SK-N-SH (cell line): Measurements from ENCODE around the gene PALM. TPM values are rescaled to one million over a fixed set of nuclear protein-coding genes. Genes with fewer than 3 reads are reported as not detected.

Experiments
- CTCF ChIA-PET: fragments of 300-600, 350-600 bp; formaldehyde crosslinking; extraction: SDS; loops from one replicate; lab custom pipeline; 2021; lab: Yijun Ruan, JAX
- POLR2A ChIA-PET: fragments of 350-600 bp; sonication (Branson Sonifier 250); formaldehyde crosslinking; extraction: SDS; loops from one replicate; lab custom pipeline; 2020; ENCODE audit warnings: antibody characterized with exemption, inconsistent platforms; lab: Yijun Ruan, JAX
- DNase-seq: peaks from one replicate; pipeline ENCODE4 v3.0.0; 2012
- H2AFZ ChIP-seq: fragments of 200-600 bp; sonication (generic); 2 replicates; pipeline ENCODE4 v1.8.1; 2016; ENCODE audit warnings: antibody characterized with exemption, mild to moderate bottlenecking, low read depth
- H3F3A ChIP-seq: fragments of 200-600 bp; sonication (generic); replicated peaks from 2 replicates; pipeline ENCODE3; 2016; ENCODE audit warnings: antibody characterized with exemption, mild to moderate bottlenecking; ENCODE audit not compliant: insufficient read depth
- H3K27ac ChIP-seq, 2 experiments: fragments of 200-500 bp in 1 of 2; fragments of 200-600 bp in 1 of 2; sonication (Bioruptor generic) in 1 of 2; sonication (generic), shearing (Covaris generic) in 1 of 2; 2 replicates each; pipeline versions ENCODE4 v1.5.1 to v1.6.1; 2014 to 2016; ENCODE audit warnings: low read depth in 2 of 2, inconsistent platforms in 1 of 2, low read length in 1 of 2, mild to moderate bottlenecking in 1 of 2, mixed read lengths in 1 of 2
- H3K27me3 ChIP-seq: fragments of 200-600 bp; sonication (generic), shearing (Covaris generic); 2 replicates; pipeline ENCODE4 v1.6.1; 2016; ENCODE audit warnings: mixed run types; ENCODE audit not compliant: insufficient read depth
- H3K36me3 ChIP-seq, 2 experiments: fragments of 200-500 bp in 1 of 2; fragments of 200-600 bp in 1 of 2; sonication (Bioruptor generic) in 1 of 2; sonication (generic) in 1 of 2; replicated peaks in 1 of 2; 2 replicates each; pipeline versions ENCODE3 to v1.5.1; 2014 to 2016; ENCODE audit warnings: low read length in 1 of 2, mild to moderate bottlenecking in 1 of 2; ENCODE audit not compliant: insufficient read depth in 2 of 2, control insufficient read depth in 1 of 2
- H3K4me1 ChIP-seq, 2 experiments: fragments of 200-500 bp in 1 of 2; fragments of 200-600 bp in 1 of 2; sonication (Bioruptor generic) in 1 of 2; sonication (generic), shearing (Covaris generic) in 1 of 2; 2 replicates each; pipeline versions ENCODE4 v1.5.1 to v1.6.1; 2014 to 2016; ENCODE audit warnings: low read depth in 1 of 2, low read length in 1 of 2, mixed run types in 1 of 2; ENCODE audit not compliant: insufficient read depth in 2 of 2, control insufficient read depth in 1 of 2
- H3K4me2 ChIP-seq: fragments of 200-600 bp; sonication (generic), shearing (Covaris generic); 2 replicates; pipeline ENCODE4 v1.6.1; 2017; ENCODE audit warnings: mixed run types
- H3K4me3 ChIP-seq, 2 experiments: fragments of 200-500 bp in 1 of 2; fragments of 200-600 bp in 1 of 2; sonication (Bioruptor generic) in 1 of 2; sonication (generic), shearing (Covaris generic) in 1 of 2; 2 replicates each; pipeline versions ENCODE4 v1.5.1 to v1.8.1; 2014 to 2016; ENCODE audit warnings: low read depth in 2 of 2, inconsistent platforms in 1 of 2, low read length in 1 of 2, mild to moderate bottlenecking in 1 of 2, mixed read lengths in 1 of 2, moderate library complexity in 1 of 2
- H3K79me2 ChIP-seq: fragments of 200-600 bp; sonication (generic); 2 replicates; pipeline ENCODE4 v1.8.1; 2017; ENCODE audit warnings: mild to moderate bottlenecking; ENCODE audit not compliant: insufficient read depth
- H3K9ac ChIP-seq: fragments of 200-600 bp; sonication (generic); 2 replicates; pipeline ENCODE4 v1.6.1; 2017; ENCODE audit warnings: mixed run types
- H3K9me2 ChIP-seq: fragments of 200-600 bp; sonication (generic); 2 replicates; pipeline ENCODE4 v1.6.1; 2017; ENCODE audit warnings: mixed run types
- H3K9me3 ChIP-seq: fragments of 200-600 bp; sonication (generic); 2 replicates; pipeline ENCODE4 v1.6.1; 2017; ENCODE audit warnings: mixed run types, mild to moderate bottlenecking, moderate library complexity
- H4K20me1 ChIP-seq: fragments of 200-600 bp; sonication (generic); 2 replicates; pipeline ENCODE4 v1.6.1; 2017; ENCODE audit warnings: mild to moderate bottlenecking, mixed run types; ENCODE audit not compliant: insufficient read depth
- CHD2 ChIP-seq: fragments of 150-350 bp; IDR thresholded peaks from 2 replicates; pipeline ENCODE4 v1.6.1; 2018; ENCODE audit warnings: low read length; ENCODE audit not compliant: partially characterized antibody
- ELF1 ChIP-seq: IDR thresholded peaks from 2 replicates; pipeline ENCODE4 v1.4.0; 2012
- FOSL2 ChIP-seq: IDR thresholded peaks from 2 replicates; pipeline ENCODE4 v1.4.0; 2012; ENCODE audit warnings: low read depth, mild to moderate bottlenecking, moderate library complexity, borderline replicate concordance
- FOXJ3 ChIP-seq: sonication (generic); formaldehyde crosslinking; IDR thresholded peaks from 2 replicates; pipeline ENCODE4 v1.5.1; 2020; ENCODE audit warnings: mild to moderate bottlenecking, missing genetic modification reagents
- GABPA ChIP-seq: IDR thresholded peaks from 2 replicates; pipeline ENCODE4 v1.4.0; 2012; ENCODE audit warnings: low read depth, mild to moderate bottlenecking
- GATA2 ChIP-seq: sonication (generic); formaldehyde crosslinking; IDR thresholded peaks from 2 replicates; pipeline ENCODE4 v1.5.0; 2020; ENCODE audit warnings: mild to moderate bottlenecking, missing genetic modification reagents
- JUND ChIP-seq: IDR thresholded peaks from 2 replicates; pipeline ENCODE4 v1.4.0; 2012
- MEF2A ChIP-seq: IDR thresholded peaks from 2 replicates; pipeline ENCODE4 v1.4.0; 2012; ENCODE audit warnings: low read depth, borderline replicate concordance
- NFIC ChIP-seq: IDR thresholded peaks from 2 replicates; pipeline ENCODE4 v1.4.0; 2012; ENCODE audit warnings: borderline replicate concordance
- NRF1 ChIP-seq: IDR thresholded peaks from 2 replicates; pipeline ENCODE4 v1.6.1; 2012; ENCODE audit warnings: low read depth, mild to moderate bottlenecking, low read length
- POLR2AphosphoS5 ChIP-seq: IDR thresholded peaks from 2 replicates; pipeline ENCODE4 v1.6.1; 2012; ENCODE audit warnings: low read depth, low read length
- RCOR1 ChIP-seq: fragments of 150-350 bp; IDR thresholded peaks from 2 replicates; pipeline ENCODE4 v1.6.1; 2017; ENCODE audit warnings: antibody characterized with exemption, low read length
- RXRA ChIP-seq: IDR thresholded peaks from 2 replicates; pipeline ENCODE4 v1.4.0; 2012; ENCODE audit warnings: low read depth, mild to moderate bottlenecking, borderline replicate concordance
- SMC3 ChIP-seq: IDR thresholded peaks from 2 replicates; pipeline ENCODE4 v1.6.1; 2012; ENCODE audit warnings: low read depth, low read length, improper control_type of control experiment
- YY1 ChIP-seq: IDR thresholded peaks from 2 replicates; pipeline ENCODE4 v1.4.0; 2012; ENCODE audit warnings: low read depth, mild to moderate bottlenecking
- WGBS: methylation state at CpG from one replicate; pipeline ENCODE4 v1.1.6; 2017; ENCODE audit warnings: low lambda C conversion rate; 5-methylcytosine and 5-hydroxymethylcytosine counted together
- polyA plus RNA-seq, 3 experiments: library from polyadenylated mRNA; depleted of rRNA; stranded (reverse); fragments of >200 nt; gene quantifications; 2 replicates each; pipeline ENCODE4 v1.2.3, GENCODE V29; 2012
- TF ChIP-seq, protein P1 (sequence below): IDR thresholded peaks from 2 replicates; pipeline ENCODE4 v1.4.0; 2012; ENCODE audit warnings: low read depth, borderline replicate concordance
- TF ChIP-seq, protein P2 (sequence below): IDR thresholded peaks from 2 replicates; pipeline ENCODE4 v1.6.1; 2012; ENCODE audit warnings: mild to moderate bottlenecking, low read depth, low read length, moderate library complexity
- TF ChIP-seq, protein P3 (sequence below): fragments of 150-350 bp; IDR thresholded peaks from 2 replicates; pipeline ENCODE4 v1.6.1; 2017; ENCODE audit warnings: antibody characterized with exemption, low read length, low read depth, borderline replicate concordance

PALM gene
- polyA plus RNA-seq, 1 of the 3 experiments (the other 2 are of a cell fraction): 15.6 TPM

DNA sequence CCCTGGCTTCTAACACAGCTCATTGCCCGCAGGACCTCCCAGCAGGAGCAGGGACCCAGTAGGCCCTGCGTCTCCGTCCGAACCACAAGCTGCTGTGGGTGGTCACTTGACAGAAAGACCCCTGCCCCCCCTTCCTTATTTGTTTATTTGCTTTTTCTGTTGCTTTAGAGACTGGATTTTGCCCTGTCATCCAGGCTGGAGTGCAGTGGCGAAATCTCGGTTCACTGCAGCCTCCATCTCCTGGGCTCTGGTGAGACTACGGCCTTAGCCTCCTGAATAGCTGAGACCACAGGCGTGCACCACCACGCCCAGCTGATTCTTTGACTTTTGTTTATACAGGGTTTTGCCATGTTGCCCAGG, 80.9 kb downstream of the PALM start:
- Histone ChIP-seq H3K27ac (no peak overlapping the region; a peak in 1 of 4 replicates), H3F3A (peaks cover 4% of the 10 kb centered on the region), H3K27me3 (no peaks in the 10 kb centered on the region), H3K9ac (no peak overlapping the region), H3K9me2 (no peaks in the 10 kb centered on the region), H3K79me2 (no peaks in the 10 kb centered on the region), H3K36me3 (no peaks in the 10 kb centered on the region), H3K9me3 (no peaks in the 10 kb centered on the region), H3K4me3 (no peak overlapping the region), H3K4me1 (peaks cover 0 to 15% of the 10 kb centered on the region in 2 experiments; a peak in 1 of 4 replicates), H4K20me1 (no peaks in the 10 kb centered on the region), H2AFZ (no peak overlapping the region), H3K4me2 (no peak overlapping the region)
- POLR2A ChIA-PET: no interaction called here
- CTCF ChIA-PET: no interaction called here
- 98% methylated on average over 7 of the region's 9 CpGs for WGBS
- no peak for DNase-seq
- no peak for TF ChIP-seq SMC3
- TF ChIP-seq, all 33 proteins: peak for 0

DNA sequence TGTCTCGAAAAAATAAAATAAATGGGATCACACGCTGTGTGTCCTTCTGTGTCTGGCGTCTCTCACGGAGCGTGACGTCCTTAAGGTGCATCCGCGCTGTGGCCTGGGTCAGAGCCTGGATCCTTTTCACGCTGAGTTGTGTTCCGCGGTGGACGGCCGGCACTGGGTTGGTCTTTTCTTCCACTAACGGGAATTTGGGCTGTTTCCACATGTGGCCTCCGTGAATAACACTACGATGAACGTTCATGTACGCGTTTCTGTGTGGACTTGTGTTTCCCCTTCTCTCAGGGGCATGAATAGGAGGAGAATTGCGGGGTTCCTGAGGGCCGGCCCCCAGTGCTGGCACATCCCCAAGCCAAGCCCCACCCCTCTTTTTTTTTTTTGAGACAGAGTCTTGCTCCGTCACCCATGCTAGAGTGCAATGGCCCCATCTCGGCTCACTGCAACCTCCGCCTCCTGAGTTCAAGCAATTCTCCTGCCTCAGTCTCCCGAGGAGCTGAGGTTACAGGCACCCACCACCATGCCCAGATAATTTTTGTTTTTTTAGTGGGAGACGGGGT, 82.4 kb downstream of the PALM start:
- WGBS: 92% methylated on average over 26 of the region's 26 CpGs
- TF ChIP-seq FOXJ3 (no peak), NRF1 (no peak), YY1 (no peak), MEF2A (no peak), GATA2 (CRISPR knock-in tag) (no peak), NFIC (no peak), POLR2AphosphoS5 (no peak), RCOR1 (no peak), ELF1 (no peak), GABPA (no peak), CHD2 (no peak), RXRA (no peak), FOSL2 (no peak), JUND (no peak)
- TF ChIP-seq, protein P1, sequence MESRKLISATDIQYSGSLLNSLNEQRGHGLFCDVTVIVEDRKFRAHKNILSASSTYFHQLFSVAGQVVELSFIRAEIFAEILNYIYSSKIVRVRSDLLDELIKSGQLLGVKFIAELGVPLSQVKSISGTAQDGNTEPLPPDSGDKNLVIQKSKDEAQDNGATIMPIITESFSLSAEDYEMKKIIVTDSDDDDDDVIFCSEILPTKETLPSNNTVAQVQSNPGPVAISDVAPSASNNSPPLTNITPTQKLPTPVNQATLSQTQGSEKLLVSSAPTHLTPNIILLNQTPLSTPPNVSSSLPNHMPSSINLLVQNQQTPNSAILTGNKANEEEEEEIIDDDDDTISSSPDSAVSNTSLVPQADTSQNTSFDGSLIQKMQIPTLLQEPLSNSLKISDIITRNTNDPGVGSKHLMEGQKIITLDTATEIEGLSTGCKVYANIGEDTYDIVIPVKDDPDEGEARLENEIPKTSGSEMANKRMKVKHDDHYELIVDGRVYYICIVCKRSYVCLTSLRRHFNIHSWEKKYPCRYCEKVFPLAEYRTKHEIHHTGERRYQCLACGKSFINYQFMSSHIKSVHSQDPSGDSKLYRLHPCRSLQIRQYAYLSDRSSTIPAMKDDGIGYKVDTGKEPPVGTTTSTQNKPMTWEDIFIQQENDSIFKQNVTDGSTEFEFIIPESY: no peak
- TF ChIP-seq, protein P2, sequence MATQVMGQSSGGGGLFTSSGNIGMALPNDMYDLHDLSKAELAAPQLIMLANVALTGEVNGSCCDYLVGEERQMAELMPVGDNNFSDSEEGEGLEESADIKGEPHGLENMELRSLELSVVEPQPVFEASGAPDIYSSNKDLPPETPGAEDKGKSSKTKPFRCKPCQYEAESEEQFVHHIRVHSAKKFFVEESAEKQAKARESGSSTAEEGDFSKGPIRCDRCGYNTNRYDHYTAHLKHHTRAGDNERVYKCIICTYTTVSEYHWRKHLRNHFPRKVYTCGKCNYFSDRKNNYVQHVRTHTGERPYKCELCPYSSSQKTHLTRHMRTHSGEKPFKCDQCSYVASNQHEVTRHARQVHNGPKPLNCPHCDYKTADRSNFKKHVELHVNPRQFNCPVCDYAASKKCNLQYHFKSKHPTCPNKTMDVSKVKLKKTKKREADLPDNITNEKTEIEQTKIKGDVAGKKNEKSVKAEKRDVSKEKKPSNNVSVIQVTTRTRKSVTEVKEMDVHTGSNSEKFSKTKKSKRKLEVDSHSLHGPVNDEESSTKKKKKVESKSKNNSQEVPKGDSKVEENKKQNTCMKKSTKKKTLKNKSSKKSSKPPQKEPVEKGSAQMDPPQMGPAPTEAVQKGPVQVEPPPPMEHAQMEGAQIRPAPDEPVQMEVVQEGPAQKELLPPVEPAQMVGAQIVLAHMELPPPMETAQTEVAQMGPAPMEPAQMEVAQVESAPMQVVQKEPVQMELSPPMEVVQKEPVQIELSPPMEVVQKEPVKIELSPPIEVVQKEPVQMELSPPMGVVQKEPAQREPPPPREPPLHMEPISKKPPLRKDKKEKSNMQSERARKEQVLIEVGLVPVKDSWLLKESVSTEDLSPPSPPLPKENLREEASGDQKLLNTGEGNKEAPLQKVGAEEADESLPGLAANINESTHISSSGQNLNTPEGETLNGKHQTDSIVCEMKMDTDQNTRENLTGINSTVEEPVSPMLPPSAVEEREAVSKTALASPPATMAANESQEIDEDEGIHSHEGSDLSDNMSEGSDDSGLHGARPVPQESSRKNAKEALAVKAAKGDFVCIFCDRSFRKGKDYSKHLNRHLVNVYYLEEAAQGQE: no peak
- TF ChIP-seq, protein P3, sequence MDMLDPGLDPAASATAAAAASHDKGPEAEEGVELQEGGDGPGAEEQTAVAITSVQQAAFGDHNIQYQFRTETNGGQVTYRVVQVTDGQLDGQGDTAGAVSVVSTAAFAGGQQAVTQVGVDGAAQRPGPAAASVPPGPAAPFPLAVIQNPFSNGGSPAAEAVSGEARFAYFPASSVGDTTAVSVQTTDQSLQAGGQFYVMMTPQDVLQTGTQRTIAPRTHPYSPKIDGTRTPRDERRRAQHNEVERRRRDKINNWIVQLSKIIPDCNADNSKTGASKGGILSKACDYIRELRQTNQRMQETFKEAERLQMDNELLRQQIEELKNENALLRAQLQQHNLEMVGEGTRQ: no peak
- Histone ChIP-seq H3K9ac (no peak overlapping the region), H3K4me2 (no peak overlapping the region), H4K20me1 (no peaks in the 10 kb centered on the region), H3K9me2 (no peaks in the 10 kb centered on the region), H3K4me3 (no peak overlapping the region), H3K27me3 (no peaks in the 10 kb centered on the region), H2AFZ (no peak overlapping the region), H3K79me2 (no peaks in the 10 kb centered on the region), H3K27ac (no peak overlapping the region), H3K9me3 (no peaks in the 10 kb centered on the region), H3F3A (peaks cover 4% of the 10 kb centered on the region), H3K4me1 (peaks cover 0 to 17% of the 10 kb centered on the region in 2 experiments; a peak in 1 of 4 replicates), H3K36me3 (no peaks in the 10 kb centered on the region)
- POLR2A ChIA-PET: no interaction called here
- no peak for DNase-seq
- CTCF ChIA-PET: interaction anchor here (1.7 kb wide), 1 partner anchor 22 kb away, joined by 5 read pairs; no protein-coding TSS in a partner anchor
